HFFc6 (cell line): Measurements from ENCODE around the gene PRDM16. TPM values are rescaled to one million over a fixed set of nuclear protein-coding genes. Genes with fewer than 3 reads are reported as not detected.

Experiments used
- DNase-seq: peaks from one replicate; pipeline ENCODE4 v3.0.0-alpha.2; 2018
- H3K27ac Mint-ChIP-seq: 2 replicates; pipeline ENCODE4 v1.8.0; 2020; ENCODE audit warnings: mild to moderate bottlenecking, mixed read lengths
- H3K27me3 Mint-ChIP-seq: 2 replicates; pipeline ENCODE4 v1.8.0; 2021; ENCODE audit warnings: mild to moderate bottlenecking, moderate library complexity, mixed read lengths; ENCODE audit not compliant: insufficient read depth
- H3K36me3 Mint-ChIP-seq: 2 replicates; pipeline ENCODE4 v1.8.0; 2021; ENCODE audit warnings: low read depth, mixed read lengths
- H3K4me1 Mint-ChIP-seq: 2 replicates; pipeline ENCODE4 v1.8.0; 2020; ENCODE audit warnings: low read depth, mixed read lengths
- H3K4me3 Mint-ChIP-seq: 2 replicates; pipeline ENCODE4 v1.8.0; 2020; ENCODE audit warnings: mild to moderate bottlenecking, moderate library complexity, mixed read lengths
- H3K9me3 Mint-ChIP-seq: 2 replicates; pipeline ENCODE4 v1.8.0; 2020; ENCODE audit warnings: mild to moderate bottlenecking, mixed read lengths
- total RNA-seq, 6 experiments: library from RNA; stranded (reverse); fragmentation: NEBNext Ultra II Directional; extraction: Animal tissue kit (Norgen Biotek cat#: 25700); gene quantifications; 2 replicates in 1 of 6; 3 replicates in 5 of 6; pipeline ENCODE4 v1.2.3, GENCODE V29; 2021
- TF ChIP-seq, protein P1 (sequence below): fragments of 200-600 bp; sonication (generic); IDR thresholded peaks from 2 replicates; pipeline ENCODE4 v1.5.0; 2021; ENCODE audit warnings: antibody characterized with exemption, mild to moderate bottlenecking

The PRDM16 gene
- total RNA-seq, 6 experiments from 2014 or later: not detected

DNA sequence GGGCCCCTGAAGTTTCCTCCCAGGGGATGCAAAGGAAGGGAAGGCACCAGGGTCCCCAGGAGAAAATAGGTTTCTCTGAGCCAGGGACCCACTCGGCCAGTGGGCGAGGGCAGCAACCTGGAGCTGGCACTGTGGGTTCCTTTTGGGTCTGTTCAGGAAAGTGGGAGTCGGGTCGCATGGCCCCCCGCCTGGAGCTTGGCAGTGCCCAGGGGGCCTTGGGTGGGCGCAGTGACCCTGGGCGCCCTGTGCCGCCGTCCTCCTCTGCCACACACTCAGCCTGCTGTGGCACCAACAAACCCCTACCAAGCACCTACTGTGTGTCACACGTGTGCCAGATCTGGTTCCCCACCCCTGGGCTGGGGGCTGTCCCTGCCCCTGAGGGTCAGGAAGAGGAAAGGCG, 296.0 kb downstream of the PRDM16 start:
- H3K4me3 Mint-ChIP-seq: no peak overlapping the region
- H3K4me1 Mint-ChIP-seq: peaks cover 32% of the 10 kb centered on the region
- H3K27me3 Mint-ChIP-seq: peaks cover 33% of the 10 kb centered on the region
- H3K9me3 Mint-ChIP-seq: no peaks in the 10 kb centered on the region
- TF ChIP-seq, protein P1, sequence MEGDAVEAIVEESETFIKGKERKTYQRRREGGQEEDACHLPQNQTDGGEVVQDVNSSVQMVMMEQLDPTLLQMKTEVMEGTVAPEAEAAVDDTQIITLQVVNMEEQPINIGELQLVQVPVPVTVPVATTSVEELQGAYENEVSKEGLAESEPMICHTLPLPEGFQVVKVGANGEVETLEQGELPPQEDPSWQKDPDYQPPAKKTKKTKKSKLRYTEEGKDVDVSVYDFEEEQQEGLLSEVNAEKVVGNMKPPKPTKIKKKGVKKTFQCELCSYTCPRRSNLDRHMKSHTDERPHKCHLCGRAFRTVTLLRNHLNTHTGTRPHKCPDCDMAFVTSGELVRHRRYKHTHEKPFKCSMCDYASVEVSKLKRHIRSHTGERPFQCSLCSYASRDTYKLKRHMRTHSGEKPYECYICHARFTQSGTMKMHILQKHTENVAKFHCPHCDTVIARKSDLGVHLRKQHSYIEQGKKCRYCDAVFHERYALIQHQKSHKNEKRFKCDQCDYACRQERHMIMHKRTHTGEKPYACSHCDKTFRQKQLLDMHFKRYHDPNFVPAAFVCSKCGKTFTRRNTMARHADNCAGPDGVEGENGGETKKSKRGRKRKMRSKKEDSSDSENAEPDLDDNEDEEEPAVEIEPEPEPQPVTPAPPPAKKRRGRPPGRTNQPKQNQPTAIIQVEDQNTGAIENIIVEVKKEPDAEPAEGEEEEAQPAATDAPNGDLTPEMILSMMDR: no peak
- DNase-seq: no peak
- H3K27ac Mint-ChIP-seq: no peak overlapping the region
- H3K36me3 Mint-ChIP-seq: 0 out of 2 replicates have a peak, but pooled peaks cover 1% of the 10 kb centered on the region

DNA sequence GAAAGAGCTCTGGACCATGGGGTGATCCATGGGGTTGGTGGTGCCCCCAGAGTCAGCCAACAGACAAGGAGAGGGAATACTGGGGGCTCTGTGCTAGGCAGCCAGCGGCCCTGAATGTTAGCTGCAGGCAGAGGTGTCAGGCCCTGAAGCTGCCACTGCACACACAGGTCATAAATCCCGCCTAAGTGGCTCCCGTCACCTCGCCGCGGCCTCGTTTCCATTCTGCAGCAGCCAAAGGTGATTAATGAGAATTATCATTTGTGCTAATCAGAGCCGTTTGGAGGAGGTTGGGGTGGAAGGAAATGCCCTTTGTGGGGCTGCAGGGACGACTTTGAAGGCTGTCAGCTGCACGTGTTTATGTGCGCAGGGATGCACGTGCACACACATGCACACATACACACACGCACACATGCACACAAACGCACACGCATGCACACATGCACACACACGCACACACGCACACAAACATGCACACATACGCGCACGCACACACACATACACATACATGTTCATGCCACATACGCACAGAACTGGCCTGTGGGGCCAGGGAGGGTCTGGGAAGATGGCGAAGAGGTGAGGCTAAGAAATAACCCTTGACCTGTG, 296.6 kb downstream of the PRDM16 start:
- no peak for DNase-seq
- H3K27me3 Mint-ChIP-seq: peaks cover 27% of the 10 kb centered on the region
- no peak overlapping the region for H3K4me3 Mint-ChIP-seq
- peaks cover 39% of the 10 kb centered on the region for H3K4me1 Mint-ChIP-seq
- TF ChIP-seq, protein P1: no peak
- 0 out of 2 replicates have a peak, but pooled peaks cover 3% of the 10 kb centered on the region for H3K36me3 Mint-ChIP-seq
- no peak overlapping the region for H3K27ac Mint-ChIP-seq
- H3K9me3 Mint-ChIP-seq: no peaks in the 10 kb centered on the region

DNA sequence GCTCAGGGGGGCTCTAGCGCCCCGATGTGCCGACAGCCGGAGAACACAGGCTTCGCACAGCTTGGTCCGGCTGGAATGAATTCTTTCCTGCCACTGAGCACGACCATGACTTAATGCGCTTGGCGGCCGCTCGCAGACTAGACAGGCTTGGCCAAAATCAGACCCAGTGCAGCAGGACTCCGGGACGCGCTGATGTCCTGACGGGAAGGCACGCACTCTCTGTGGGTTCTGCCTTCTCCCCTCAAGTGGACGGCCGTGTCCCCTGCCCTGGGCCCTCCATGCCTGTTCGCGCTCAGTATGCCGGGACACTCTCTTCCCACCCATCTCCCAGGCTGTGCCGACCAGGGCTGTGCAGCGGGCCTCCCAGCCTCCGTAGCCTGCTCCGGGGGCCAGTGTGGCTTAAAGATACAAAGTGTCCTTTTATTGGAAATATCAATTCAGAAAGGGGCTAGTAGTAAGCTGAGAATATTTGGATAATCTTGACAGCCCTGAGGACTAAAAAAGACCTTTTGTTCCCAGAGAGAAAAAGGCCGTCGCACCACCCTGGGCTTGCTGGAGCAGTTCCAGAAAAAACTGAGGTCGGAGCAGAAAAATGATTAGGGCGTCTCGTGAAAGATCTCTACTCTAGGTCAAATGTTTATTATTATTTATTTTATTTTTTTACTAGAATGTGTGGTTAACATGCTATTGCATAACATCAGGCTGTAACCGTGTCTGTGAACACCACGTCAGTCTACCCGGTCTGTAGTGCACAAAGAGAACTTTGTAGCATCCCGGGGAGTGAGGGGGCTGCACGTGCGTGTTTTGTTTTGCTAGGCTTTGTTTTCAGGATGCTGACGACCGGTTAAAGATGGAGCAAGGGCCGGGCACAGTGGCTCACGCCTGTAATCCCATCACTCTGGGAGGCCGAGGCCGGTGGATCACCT, 297.4 kb downstream of the PRDM16 start:
- H3K27me3 Mint-ChIP-seq: peaks cover 25% of the 10 kb centered on the region
- H3K4me1 Mint-ChIP-seq: peaks cover 46% of the 10 kb centered on the region
- H3K4me3 Mint-ChIP-seq: no peak overlapping the region; the same call in 1 of the 2 replicates
- 0 out of 2 replicates have a peak, but pooled peaks cover 3% of the 10 kb centered on the region for H3K36me3 Mint-ChIP-seq
- peak; percentile 15 for DNase-seq
- H3K27ac Mint-ChIP-seq: no peak overlapping the region
- TF ChIP-seq, protein P1: no peak
- H3K9me3 Mint-ChIP-seq: no peaks in the 10 kb centered on the region

DNA sequence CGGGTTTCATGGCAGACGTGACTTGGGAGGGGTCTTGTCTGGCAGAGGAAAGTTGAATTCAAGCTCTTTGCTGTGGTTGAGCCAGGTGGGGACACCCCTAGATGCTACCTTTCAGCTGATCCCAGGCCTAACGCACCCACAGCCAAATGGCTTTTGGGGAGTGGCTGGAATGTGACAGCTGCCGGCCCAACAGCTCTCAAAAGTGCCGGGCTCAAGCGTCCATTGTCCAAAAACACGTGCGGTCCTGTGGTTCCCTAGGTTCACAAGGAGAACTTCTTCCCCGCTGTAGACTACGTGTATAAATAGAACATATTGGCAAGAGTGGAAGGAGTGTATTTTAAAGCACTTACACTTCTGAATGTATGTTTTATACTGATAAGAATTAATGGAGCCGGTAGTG, 298.4 kb downstream of the PRDM16 start:
- H3K27ac Mint-ChIP-seq: no peak overlapping the region

DNA sequence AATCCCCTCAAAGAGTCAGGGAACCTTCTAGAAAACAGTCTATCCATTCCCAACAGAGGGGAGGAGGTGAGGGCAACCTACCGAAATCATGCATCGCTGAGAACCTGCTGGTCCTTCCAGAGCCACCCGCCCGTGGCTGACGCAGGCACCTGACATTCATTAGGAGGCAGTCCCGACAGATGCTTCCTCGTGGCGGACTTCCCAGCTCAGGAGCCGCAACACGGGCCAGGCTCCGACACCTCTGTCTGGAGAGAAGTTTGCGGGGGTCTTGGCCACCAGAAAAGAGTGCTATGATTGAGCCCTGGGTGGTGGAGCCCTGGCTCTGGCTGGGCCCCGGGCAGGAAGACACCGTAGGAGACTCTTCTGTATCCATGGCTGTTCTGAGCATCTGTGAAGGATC, 299.1 kb downstream of the PRDM16 start:
- DNase-seq: no peak
- H3K27ac Mint-ChIP-seq: 0 out of 2 replicates have a peak overlapping the region, but pooled peaks have one; percentile 93
- TF ChIP-seq, protein P1: no peak
- H3K4me3 Mint-ChIP-seq: no peak overlapping the region; the same call in 1 of the 2 replicates
- H3K9me3 Mint-ChIP-seq: no peaks in the 10 kb centered on the region
- peaks cover 47% of the 10 kb centered on the region for H3K4me1 Mint-ChIP-seq
- H3K36me3 Mint-ChIP-seq: 0 out of 2 replicates have a peak, but pooled peaks cover 3% of the 10 kb centered on the region
- H3K27me3 Mint-ChIP-seq: peaks cover 16% of the 10 kb centered on the region

More for the DNA sequence above, 298.4 kb downstream of the PRDM16 start:
- Mint-ChIP-seq H3K4me1 (peaks cover 47% of the 10 kb centered on the region), H3K4me3 (no peak overlapping the region), H3K27me3 (peaks cover 16% of the 10 kb centered on the region), H3K36me3 (0 out of 2 replicates have a peak, but pooled peaks cover 3% of the 10 kb centered on the region), H3K9me3 (no peaks in the 10 kb centered on the region)
- TF ChIP-seq, protein P1: no peak
- DNase-seq: no peak
